Measurements from ENCODE around the gene LRRC56.

DNA sequence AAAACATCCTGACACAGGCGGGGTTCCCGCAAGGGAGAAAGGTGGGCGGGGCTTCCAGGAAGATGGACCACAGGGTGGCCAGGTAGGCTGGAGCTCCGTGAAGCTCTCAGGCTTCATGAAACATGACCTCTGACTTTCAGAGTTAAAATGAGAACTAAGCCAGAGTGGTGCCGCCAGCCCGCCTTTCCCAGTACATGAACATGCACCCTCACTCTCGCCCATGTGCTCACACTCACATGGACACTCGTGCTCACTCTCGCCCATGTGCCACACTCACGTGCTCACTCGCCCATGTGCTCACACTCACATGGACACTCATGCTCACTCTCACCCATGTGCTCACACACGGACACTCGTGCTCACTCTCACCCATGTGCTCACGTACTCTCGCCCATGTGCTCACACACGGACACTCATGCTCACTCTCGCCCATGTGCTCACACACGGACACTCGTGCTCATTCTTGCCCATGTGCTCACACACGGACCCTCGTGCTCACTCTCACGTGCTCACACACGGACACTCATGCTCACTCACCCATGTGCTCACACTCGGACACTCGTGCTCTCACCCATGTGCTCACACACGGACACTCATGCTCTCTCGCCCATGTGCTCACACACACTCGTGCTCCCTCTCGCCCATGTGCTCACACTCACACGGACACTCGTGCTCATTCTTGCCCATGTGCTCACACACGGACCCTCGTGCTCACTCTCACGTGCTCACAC lies 40.3 kb upstream of the LRRC56 start:
- TF ChIP-seq, protein P1, sequence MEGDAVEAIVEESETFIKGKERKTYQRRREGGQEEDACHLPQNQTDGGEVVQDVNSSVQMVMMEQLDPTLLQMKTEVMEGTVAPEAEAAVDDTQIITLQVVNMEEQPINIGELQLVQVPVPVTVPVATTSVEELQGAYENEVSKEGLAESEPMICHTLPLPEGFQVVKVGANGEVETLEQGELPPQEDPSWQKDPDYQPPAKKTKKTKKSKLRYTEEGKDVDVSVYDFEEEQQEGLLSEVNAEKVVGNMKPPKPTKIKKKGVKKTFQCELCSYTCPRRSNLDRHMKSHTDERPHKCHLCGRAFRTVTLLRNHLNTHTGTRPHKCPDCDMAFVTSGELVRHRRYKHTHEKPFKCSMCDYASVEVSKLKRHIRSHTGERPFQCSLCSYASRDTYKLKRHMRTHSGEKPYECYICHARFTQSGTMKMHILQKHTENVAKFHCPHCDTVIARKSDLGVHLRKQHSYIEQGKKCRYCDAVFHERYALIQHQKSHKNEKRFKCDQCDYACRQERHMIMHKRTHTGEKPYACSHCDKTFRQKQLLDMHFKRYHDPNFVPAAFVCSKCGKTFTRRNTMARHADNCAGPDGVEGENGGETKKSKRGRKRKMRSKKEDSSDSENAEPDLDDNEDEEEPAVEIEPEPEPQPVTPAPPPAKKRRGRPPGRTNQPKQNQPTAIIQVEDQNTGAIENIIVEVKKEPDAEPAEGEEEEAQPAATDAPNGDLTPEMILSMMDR (IDR thresholded peaks at IDR 0.05; ENCODE audit: insufficient read depth, low read depth, low read length): no peak
- no peak for TF ChIP-seq EZH2 (IDR thresholded peaks at IDR 0.05; ENCODE audit: insufficient read depth, low read length)

All from astrocyte (in vitro differentiated cells and primary cell).